ENCODE results near the gene GPR146. TPM values are rescaled to one million over a fixed set of nuclear protein-coding genes. Genes with fewer than 3 reads are reported as not detected.

GPR146 gene
- total RNA-seq, 1 donor from 2014 or later, result 1.2 TPM

- Mint-ChIP-seq H3K9me3 (no peaks in the 10 kb centered on the region), H3K27me3 (no peaks in the 10 kb centered on the region), H3K36me3 (no peaks in the 10 kb centered on the region), H3K4me1 (ENCODE audit: unreplicated experiment) (peaks cover 24% of the 10 kb centered on the region), H3K27ac (peak overlapping the region; percentile 74), H3K4me3 (peak overlapping the region; percentile 41)
- TF ChIP-seq CTCF (conservative IDR thresholded peaks at IDR 0.05), result no peak
- no peak for DNase-seq (ENCODE audit: extremely low spot score, unreplicated experiment)
Measured at GRCh38 chr7:1081931-1082401, 37.6 kb downstream of the GPR146 start.

GRCh38 chr7:1083729-1084657 is 39.6 kb downstream of the GPR146 start:
- TF ChIP-seq CTCF (conservative IDR thresholded peaks at IDR 0.05), result no peak
- H3K4me1 Mint-ChIP-seq (ENCODE audit: unreplicated experiment), result peaks cover 40% of the 10 kb centered on the region
- DNase-seq (ENCODE audit: extremely low spot score, unreplicated experiment), result no peak
- no peaks in the 10 kb centered on the region for H3K9me3 Mint-ChIP-seq
- H3K27me3 Mint-ChIP-seq, result no peaks in the 10 kb centered on the region
- H3K27ac Mint-ChIP-seq, result no peak overlapping the region
- H3K4me3 Mint-ChIP-seq, result no peak overlapping the region
- no peaks in the 10 kb centered on the region for H3K36me3 Mint-ChIP-seq

GRCh38 chr7:1085266-1085665 is 40.9 kb downstream of the GPR146 start:
- Mint-ChIP-seq H3K27ac (peak overlapping the region; percentile 51), H3K4me1 (ENCODE audit: unreplicated experiment) (peaks cover 38% of the 10 kb centered on the region), H3K9me3 (no peaks in the 10 kb centered on the region), H3K4me3 (no peak overlapping the region), H3K36me3 (no peaks in the 10 kb centered on the region), H3K27me3 (no peaks in the 10 kb centered on the region)
- no peak for DNase-seq (ENCODE audit: extremely low spot score, unreplicated experiment)
- no peak for TF ChIP-seq CTCF (conservative IDR thresholded peaks at IDR 0.05)

- Mint-ChIP-seq H3K36me3 (no peaks in the 10 kb centered on the region), H3K4me1 (ENCODE audit: unreplicated experiment) (peaks cover 34% of the 10 kb centered on the region), H3K27ac (no peak overlapping the region), H3K9me3 (no peaks in the 10 kb centered on the region), H3K27me3 (no peaks in the 10 kb centered on the region), H3K4me3 (no peak overlapping the region)
- no peak for TF ChIP-seq CTCF (conservative IDR thresholded peaks at IDR 0.05)
- no peak for DNase-seq (ENCODE audit: extremely low spot score, unreplicated experiment)
Measured at GRCh38 chr7:1085910-1086421, 41.6 kb downstream of the GPR146 start.

GRCh38 chr7:1086588-1087464 is 42.5 kb downstream of the GPR146 start:
- Mint-ChIP-seq H3K4me3 (peak overlapping the region; percentile 86), H3K27ac (peak overlapping the region; percentile 84), H3K9me3 (no peaks in the 10 kb centered on the region), H3K36me3 (no peaks in the 10 kb centered on the region), H3K27me3 (no peaks in the 10 kb centered on the region), H3K4me1 (ENCODE audit: unreplicated experiment) (peaks cover 33% of the 10 kb centered on the region)
- peak; percentile 84 for DNase-seq (ENCODE audit: extremely low spot score, unreplicated experiment)
- peak; percentile 98 for TF ChIP-seq CTCF (conservative IDR thresholded peaks at IDR 0.05)
